Neural progenitor cell (in vitro differentiated cells): ENCODE results near the gene PLEKHA5. TPM values are rescaled to one million over a fixed set of nuclear protein-coding genes. Genes with fewer than 3 reads are reported as not detected.
A peak's percentile ranks its signal among the peaks of the same experiment; 100 is the strongest.

ENCODE experiments used
- DNase-seq: peaks from one replicate; pipeline ENCODE4 v3.0.0-alpha.2; 2016; ENCODE audit warnings: low spot score
- H2AFZ ChIP-seq: fragments of 200-600 bp; sonication (generic); replicated peaks from 2 replicates; pipeline ENCODE4 v1.6.1; 2016; ENCODE audit warnings: antibody characterized with exemption
- H3F3A ChIP-seq: fragments of 200-600 bp; sonication (generic); 2 replicates; pipeline ENCODE4 v1.6.1; 2016; ENCODE audit warnings: antibody characterized with exemption, low read depth
- H3K27ac ChIP-seq: fragments of 200-600 bp; sonication (generic); 2 replicates; pipeline ENCODE4 v1.5.1; 2016; ENCODE audit warnings: mild to moderate bottlenecking
- H3K27me3 ChIP-seq: fragments of 200-600 bp; sonication (generic); 2 replicates; pipeline ENCODE4 v1.6.1; 2016; ENCODE audit warnings: mild to moderate bottlenecking, moderate library complexity
- H3K36me3 ChIP-seq: fragments of 200-600 bp; sonication (generic); 2 replicates; pipeline ENCODE4 v1.5.1; 2016
- H3K4me1 ChIP-seq: fragments of 200-600 bp; sonication (generic); 2 replicates; pipeline ENCODE4 v1.6.1; 2016; ENCODE audit warnings: mixed run types
- H3K4me2 ChIP-seq: fragments of 200-600 bp; sonication (generic); 2 replicates; pipeline ENCODE4 v1.6.1; 2016
- H3K4me3 ChIP-seq: fragments of 200-600 bp; sonication (generic); 2 replicates; pipeline ENCODE4 v1.5.1; 2016
- H3K79me2 ChIP-seq: fragments of 200-600 bp; sonication (generic); 2 replicates; pipeline ENCODE4 v1.6.1; 2016; ENCODE audit warnings: low read depth
- H3K9ac ChIP-seq: fragments of 200-600 bp; sonication (generic); 2 replicates; pipeline ENCODE4 v1.6.1; 2016
- H3K9me3 ChIP-seq: fragments of 200-600 bp; sonication (generic); 2 replicates; pipeline ENCODE4 v1.5.1; 2016; ENCODE audit warnings: low read depth
- H4K20me1 ChIP-seq: fragments of 200-600 bp; sonication (generic); 2 replicates; pipeline ENCODE4 v1.6.1; 2016; ENCODE audit warnings: low read depth
- H3K27ac Mint-ChIP-seq: 3 replicates; pipeline ENCODE4 v1.8.0; 2021; ENCODE audit warnings: mixed read lengths
- H3K27me3 Mint-ChIP-seq: 2 replicates; pipeline ENCODE4 v1.8.0; 2022; ENCODE audit warnings: low read depth, mild to moderate bottlenecking, inconsistent platforms, moderate library complexity, mixed read lengths; ENCODE audit not compliant: insufficient read depth
- H3K36me3 Mint-ChIP-seq: 3 replicates; pipeline ENCODE4 v1.8.0; 2021; ENCODE audit warnings: mixed read lengths
- H3K4me1 Mint-ChIP-seq: 3 replicates; pipeline ENCODE4 v1.8.0; 2021; ENCODE audit warnings: mixed read lengths
- H3K4me3 Mint-ChIP-seq: 3 replicates; pipeline ENCODE4 v1.8.0; 2021; ENCODE audit warnings: mild to moderate bottlenecking, moderate library complexity, mixed read lengths
- H3K9me3 Mint-ChIP-seq: 3 replicates; pipeline ENCODE4 v1.8.0; 2020; ENCODE audit warnings: mixed read lengths
- EZH2 ChIP-seq: fragments of 200-600 bp; sonication (generic); IDR thresholded peaks from 2 replicates; pipeline ENCODE4 v1.6.1; 2017; ENCODE audit warnings: antibody characterized with exemption, mild to moderate bottlenecking, moderate library complexity
- EZH2phosphoT487 ChIP-seq: fragments of 200-600 bp; sonication (generic); IDR thresholded peaks from 2 replicates; pipeline ENCODE4 v1.6.1; 2017; ENCODE audit warnings: antibody characterized with exemption
- total RNA-seq: library from RNA; depleted of rRNA; stranded (reverse); fragments of >200 nt; gene quantifications from 2 replicates; pipeline ENCODE4 v1.2.3, GENCODE V29; 2015; ENCODE audit warnings: low replicate concordance
- TF ChIP-seq, protein P1 (sequence below): fragments of 200-600 bp; sonication (generic); IDR thresholded peaks from 2 replicates; pipeline ENCODE4 v1.5.1; 2017; ENCODE audit warnings: antibody characterized with exemption, mild to moderate bottlenecking

Gene PLEKHA5
- total RNA-seq, 1 donor from 2014 or later = 86.7 TPM

- Histone ChIP-seq H3K4me2 (peak overlapping the region; percentile 6), H3K9me3 (no peaks in the 10 kb centered on the region), H3K4me1 (peaks cover 20% of the 10 kb centered on the region), H3K79me2 (no peaks in the 10 kb centered on the region), H3K36me3 (no peaks in the 10 kb centered on the region), H3K4me3 (no peak overlapping the region), H3K9ac (no peak overlapping the region), H4K20me1 (no peaks in the 10 kb centered on the region), H3K27ac (no peak overlapping the region), H2AFZ (peak overlapping the region; percentile 56), H3F3A (peaks cover 28% of the 10 kb centered on the region), H3K27me3 (no peaks in the 10 kb centered on the region)
- peaks cover 3% of the 10 kb centered on the region for H3K27me3 Mint-ChIP-seq
- H3K4me1 Mint-ChIP-seq = peaks cover 28% of the 10 kb centered on the region
- no peak overlapping the region for H3K27ac Mint-ChIP-seq
- no peak for DNase-seq
- H3K4me3 Mint-ChIP-seq = no peak overlapping the region
- H3K9me3 Mint-ChIP-seq = peaks cover 2% of the 10 kb centered on the region
- no peaks in the 10 kb centered on the region for H3K36me3 Mint-ChIP-seq
- TF ChIP-seq EZH2phosphoT487 (no peak), EZH2 (no peak)
- TF ChIP-seq, protein P1, sequence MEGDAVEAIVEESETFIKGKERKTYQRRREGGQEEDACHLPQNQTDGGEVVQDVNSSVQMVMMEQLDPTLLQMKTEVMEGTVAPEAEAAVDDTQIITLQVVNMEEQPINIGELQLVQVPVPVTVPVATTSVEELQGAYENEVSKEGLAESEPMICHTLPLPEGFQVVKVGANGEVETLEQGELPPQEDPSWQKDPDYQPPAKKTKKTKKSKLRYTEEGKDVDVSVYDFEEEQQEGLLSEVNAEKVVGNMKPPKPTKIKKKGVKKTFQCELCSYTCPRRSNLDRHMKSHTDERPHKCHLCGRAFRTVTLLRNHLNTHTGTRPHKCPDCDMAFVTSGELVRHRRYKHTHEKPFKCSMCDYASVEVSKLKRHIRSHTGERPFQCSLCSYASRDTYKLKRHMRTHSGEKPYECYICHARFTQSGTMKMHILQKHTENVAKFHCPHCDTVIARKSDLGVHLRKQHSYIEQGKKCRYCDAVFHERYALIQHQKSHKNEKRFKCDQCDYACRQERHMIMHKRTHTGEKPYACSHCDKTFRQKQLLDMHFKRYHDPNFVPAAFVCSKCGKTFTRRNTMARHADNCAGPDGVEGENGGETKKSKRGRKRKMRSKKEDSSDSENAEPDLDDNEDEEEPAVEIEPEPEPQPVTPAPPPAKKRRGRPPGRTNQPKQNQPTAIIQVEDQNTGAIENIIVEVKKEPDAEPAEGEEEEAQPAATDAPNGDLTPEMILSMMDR = no peak
Observed at GRCh38 chr12:19410211-19410610, 280.7 kb downstream of the PLEKHA5 start.

- Mint-ChIP-seq H3K27ac (no peak overlapping the region), H3K9me3 (peaks cover 2% of the 10 kb centered on the region), H3K4me3 (no peak overlapping the region), H3K27me3 (peaks cover 3% of the 10 kb centered on the region), H3K36me3 (no peaks in the 10 kb centered on the region), H3K4me1 (peaks cover 28% of the 10 kb centered on the region)
- H3K4me1 ChIP-seq = peaks cover 20% of the 10 kb centered on the region
- no peak for DNase-seq
- H3K4me3 ChIP-seq = no peak overlapping the region
- TF ChIP-seq, protein P1 = no peak
- TF ChIP-seq EZH2 = no peak
- no peak for TF ChIP-seq EZH2phosphoT487
- no peak overlapping the region for H3K9ac ChIP-seq
- no peaks in the 10 kb centered on the region for H3K27me3 ChIP-seq
- no peaks in the 10 kb centered on the region for H3K79me2 ChIP-seq
- no peak overlapping the region for H3K27ac ChIP-seq
- H4K20me1 ChIP-seq = no peaks in the 10 kb centered on the region
- peaks cover 28% of the 10 kb centered on the region for H3F3A ChIP-seq
- peak overlapping the region; percentile 56 for H2AFZ ChIP-seq
- peak overlapping the region; percentile 6 for H3K4me2 ChIP-seq
- no peaks in the 10 kb centered on the region for H3K9me3 ChIP-seq
- no peaks in the 10 kb centered on the region for H3K36me3 ChIP-seq
Observed at GRCh38 chr12:19410629-19411185, 281.2 kb downstream of the PLEKHA5 start.

DNA sequence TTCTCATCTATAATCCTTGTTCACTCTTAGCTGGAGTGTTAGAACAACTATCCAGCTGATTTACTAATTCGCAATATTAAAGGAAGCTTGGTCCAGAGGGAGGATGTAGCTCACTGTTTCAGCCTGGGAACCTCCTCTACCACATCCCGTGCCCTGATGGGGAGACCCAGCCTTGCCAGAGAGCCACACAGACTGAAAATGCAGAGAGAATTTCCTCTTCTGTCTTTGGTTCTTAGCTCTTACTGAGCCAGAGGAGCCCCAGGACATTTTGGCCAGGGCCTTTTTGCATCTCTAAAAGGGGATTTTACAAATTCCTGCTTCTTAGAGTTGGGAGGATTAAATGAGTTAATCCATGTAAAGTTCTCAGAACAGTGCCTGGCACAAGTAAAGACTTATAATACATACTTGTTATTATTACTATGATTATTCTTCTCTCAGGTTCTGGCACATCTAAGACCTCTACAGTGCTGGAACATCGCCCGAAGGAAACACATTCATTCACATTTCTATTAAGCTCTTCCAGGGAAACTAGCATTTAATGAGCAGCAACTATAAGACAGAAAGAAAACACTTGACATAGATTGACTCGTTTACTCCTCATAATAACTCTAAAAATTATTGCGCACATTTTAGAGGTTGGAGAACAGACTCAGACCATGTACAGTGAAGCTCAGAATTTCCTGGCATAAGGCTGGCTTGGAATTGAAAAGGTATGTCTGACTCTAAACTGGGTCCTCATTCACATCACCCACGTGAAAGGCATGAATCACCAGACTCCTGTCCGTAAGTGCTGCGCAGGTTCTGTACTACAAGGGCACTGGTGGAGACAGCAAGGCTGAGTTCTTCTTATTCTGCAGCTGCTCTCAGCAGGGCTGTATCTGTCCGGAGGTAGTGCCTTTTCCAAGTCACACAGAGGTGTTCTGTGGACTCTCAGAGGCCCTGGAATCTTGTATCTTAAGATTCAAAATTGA is 282.0 kb downstream of the PLEKHA5 start:
- no peak overlapping the region for H3K4me2 ChIP-seq
- no peak overlapping the region for H3K4me3 Mint-ChIP-seq
- no peak overlapping the region for H3K4me3 ChIP-seq
- peak overlapping the region; percentile 56 for H2AFZ ChIP-seq
- peaks cover 28% of the 10 kb centered on the region for H3K4me1 Mint-ChIP-seq
- H3K9me3 Mint-ChIP-seq = peaks cover 2% of the 10 kb centered on the region
- no peak overlapping the region for H3K27ac Mint-ChIP-seq
- no peaks in the 10 kb centered on the region for H3K9me3 ChIP-seq
- peaks cover 20% of the 10 kb centered on the region for H3K4me1 ChIP-seq
- H3K27me3 Mint-ChIP-seq = peaks cover 3% of the 10 kb centered on the region
- H3K27ac ChIP-seq = peak overlapping the region; percentile 39
- H3K36me3 Mint-ChIP-seq = no peaks in the 10 kb centered on the region
- H3K9ac ChIP-seq = no peak overlapping the region
- no peaks in the 10 kb centered on the region for H3K36me3 ChIP-seq
- H3K79me2 ChIP-seq = no peaks in the 10 kb centered on the region
- H4K20me1 ChIP-seq = no peaks in the 10 kb centered on the region
- no peaks in the 10 kb centered on the region for H3K27me3 ChIP-seq
- peak; percentile 24 for DNase-seq
- peaks cover 28% of the 10 kb centered on the region for H3F3A ChIP-seq
- TF ChIP-seq EZH2phosphoT487 = no peak
- TF ChIP-seq, protein P1 = no peak
- no peak for TF ChIP-seq EZH2
